EL (cell line): ENCODE data around the gene SRCIN1.

ENCODE experiments used
- DNase-seq: peaks from one replicate; pipeline ENCODE4 v3.0.0-alpha.2; 2016

The SRCIN1 gene

GRCh38 chr17:38613981-38614779 is 8.4 kb upstream of the SRCIN1 start:
- DNase-seq, result no peak

- DNase-seq, result no peak
These were observed 7.8 kb upstream of the SRCIN1 start for GRCh38 chr17:38613525-38613980.

GRCh38 chr17:38611872-38612376 is 6.2 kb upstream of the SRCIN1 start:
- DNase-seq, result no peak

- no peak for DNase-seq
These were observed 5.5 kb upstream of the SRCIN1 start for GRCh38 chr17:38611070-38611786.

- DNase-seq, result no peak
These were observed 3.7 kb upstream of the SRCIN1 start for GRCh38 chr17:38609280-38610031.

- DNase-seq, result no peak
These were observed 2.9 kb upstream of the SRCIN1 start for GRCh38 chr17:38608648-38609047.

- no peak for DNase-seq
These were observed 1.2 kb upstream of the SRCIN1 start for GRCh38 chr17:38606646-38607611.

- no peak for DNase-seq
These were observed 326 bp downstream of the SRCIN1 start for GRCh38 chr17:38605411-38605840.

GRCh38 chr17:38604479-38605403 is 1.0 kb downstream of the SRCIN1 start:
- no peak for DNase-seq

- no peak for DNase-seq
These were observed 1.8 kb downstream of the SRCIN1 start for GRCh38 chr17:38603786-38604478.

- no peak for DNase-seq
These were observed 2.6 kb downstream of the SRCIN1 start for GRCh38 chr17:38602956-38603785.

GRCh38 chr17:38602453-38602852 is 3.3 kb downstream of the SRCIN1 start:
- no peak for DNase-seq

GRCh38 chr17:38601539-38602351 is 4.0 kb downstream of the SRCIN1 start:
- DNase-seq, result no peak

GRCh38 chr17:38600906-38601305 is 4.8 kb downstream of the SRCIN1 start:
- no peak for DNase-seq

- no peak for DNase-seq
These were observed 5.3 kb downstream of the SRCIN1 start for GRCh38 chr17:38600416-38600815.

GRCh38 chr17:38599398-38599856 is 6.3 kb downstream of the SRCIN1 start:
- no peak for DNase-seq

- DNase-seq, result no peak
These were observed 6.8 kb downstream of the SRCIN1 start for GRCh38 chr17:38598995-38599394.

GRCh38 chr17:38598536-38598935 is 7.2 kb downstream of the SRCIN1 start:
- DNase-seq, result peak; percentile 70
